HepG2 (cell line): ENCODE results near the gene CDK3. TPM values are rescaled to one million over a fixed set of nuclear protein-coding genes. Genes with fewer than 3 reads are reported as not detected.

Source experiments
- ATM ChIP-seq: fragments of 450-650 bp; IDR thresholded peaks from 2 replicates; pipeline ENCODE4 v1.7.1; 2017; ENCODE audit warnings: mild to moderate bottlenecking, borderline replicate concordance
- FOXP4 ChIP-seq: sonication (generic); formaldehyde crosslinking; IDR thresholded peaks from 2 replicates; pipeline ENCODE4 v1.4.0; 2020; ENCODE audit warnings: missing genetic modification reagents
- GATAD1 ChIP-seq: IDR thresholded peaks from 2 replicates; pipeline ENCODE4 v1.6.1; 2016; ENCODE audit warnings: missing genetic modification reagents, missing compliant biosample characterization
- GATAD2A ChIP-seq: IDR thresholded peaks from 2 replicates; pipeline ENCODE4 v1.6.1; 2016
- HHEX ChIP-seq: IDR thresholded peaks from 2 replicates; pipeline ENCODE4 v1.6.1; 2016; ENCODE audit warnings: control low read depth
- NR0B2 ChIP-seq: sonication (generic); formaldehyde crosslinking; IDR thresholded peaks from 2 replicates; pipeline ENCODE4 v1.4.0; 2020; ENCODE audit warnings: mild to moderate bottlenecking, missing genetic modification reagents
- PAF1 ChIP-seq: IDR thresholded peaks from 2 replicates; pipeline ENCODE4 v1.6.1; 2016; ENCODE audit warnings: missing genetic modification reagents, missing compliant biosample characterization
- PBX3 ChIP-seq: sonication (generic); formaldehyde crosslinking; IDR thresholded peaks from 2 replicates; pipeline ENCODE4 v1.8.1; 2023; ENCODE audit warnings: missing genetic modification reagents, inconsistent platforms, borderline replicate concordance
- PITX1 ChIP-seq: sonication (generic); formaldehyde crosslinking; IDR thresholded peaks from 2 replicates; pipeline ENCODE4 v1.5.1; 2020; ENCODE audit warnings: mild to moderate bottlenecking, missing genetic modification reagents
- RAD51 ChIP-seq: fragments of 450-650 bp; IDR thresholded peaks from 2 replicates; pipeline ENCODE4 v1.6.1; 2016; ENCODE audit warnings: borderline replicate concordance
- RBM22 ChIP-seq: fragments of 200-400 bp; formaldehyde crosslinking; optimal IDR thresholded peaks from 2 replicates; pipeline ENCODE3; 2017; ENCODE audit warnings: mild to moderate bottlenecking, low read length, moderate library complexity
- RXRB ChIP-seq: IDR thresholded peaks from 2 replicates; pipeline ENCODE4 v1.6.1; 2016; ENCODE audit warnings: borderline replicate concordance, missing genetic modification reagents, missing compliant biosample characterization
- SAFB2 ChIP-seq: sonication (generic); formaldehyde crosslinking; IDR thresholded peaks from 2 replicates; pipeline ENCODE4 v1.5.1; 2020; ENCODE audit warnings: missing genetic modification reagents, low read depth, mild to moderate bottlenecking, borderline replicate concordance
- SNRNP70 ChIP-seq: fragments of 200-400 bp; formaldehyde crosslinking; IDR thresholded peaks from 2 replicates; pipeline ENCODE4 v1.6.1; 2017; ENCODE audit warnings: mild to moderate bottlenecking, low read depth, low read length, moderate library complexity
- TAF15 ChIP-seq: fragments of 200-400 bp; formaldehyde crosslinking; IDR thresholded peaks from one replicate; pipeline ENCODE4 v1.6.1; 2018; ENCODE audit warnings: mild to moderate bottlenecking, low read depth, low read length; ENCODE audit not compliant: poor library complexity, severe bottlenecking
- THRA ChIP-seq: sonication (generic); formaldehyde crosslinking; IDR thresholded peaks from 2 replicates; pipeline ENCODE4 v1.4.0; 2020; ENCODE audit warnings: missing genetic modification reagents, borderline replicate concordance
- ZGPAT ChIP-seq: IDR thresholded peaks from 2 replicates; pipeline ENCODE4 v1.6.1; 2016; ENCODE audit warnings: mild to moderate bottlenecking
- ZKSCAN8 ChIP-seq: IDR thresholded peaks from 2 replicates; pipeline ENCODE4 v1.6.1; 2016; ENCODE audit warnings: borderline replicate concordance, missing genetic modification reagents, missing compliant biosample characterization
- ZNF160 ChIP-seq: sonication (generic); formaldehyde crosslinking; IDR thresholded peaks from 2 replicates; pipeline ENCODE4 v1.8.0; 2022; ENCODE audit warnings: mild to moderate bottlenecking, inconsistent platforms, missing genetic modification reagents
- ZNF326 ChIP-seq: sonication (generic); formaldehyde crosslinking; IDR thresholded peaks from 2 replicates; pipeline ENCODE4 v1.4.0; 2020; ENCODE audit warnings: missing genetic modification reagents, borderline replicate concordance
- ZNF501 ChIP-seq: sonication (generic); formaldehyde crosslinking; IDR thresholded peaks from 2 replicates; pipeline ENCODE4 v1.5.1; 2020; ENCODE audit warnings: mild to moderate bottlenecking, moderate library complexity, missing genetic modification reagents
- ZNF564 ChIP-seq: sonication (generic); formaldehyde crosslinking; IDR thresholded peaks from 2 replicates; pipeline ENCODE4 v1.8.1; 2023; ENCODE audit warnings: mild to moderate bottlenecking, missing genetic modification reagents
- ZNF660 ChIP-seq: sonication (generic); formaldehyde crosslinking; IDR thresholded peaks from 2 replicates; pipeline ENCODE4 v1.5.1; 2020; ENCODE audit warnings: mild to moderate bottlenecking, low read depth, missing genetic modification reagents, borderline replicate concordance
- ZNF674 ChIP-seq: sonication (generic); formaldehyde crosslinking; IDR thresholded peaks from 2 replicates; pipeline ENCODE4 v1.5.0; 2020; ENCODE audit warnings: low read depth, mild to moderate bottlenecking, missing genetic modification reagents
- ZSCAN9 ChIP-seq: IDR thresholded peaks from 2 replicates; pipeline ENCODE4 v1.6.1; 2016; ENCODE audit warnings: borderline replicate concordance
- polyA plus RNA-seq, 8 experiments: library from polyadenylated mRNA; depleted of rRNA in 3 of 8; stranded (reverse) in 7 of 8; unstranded in 1 of 8; fragments of >200 nt; fragmentation: Illumina TruSeq in 4 of 8; extraction: Trizol in 4 of 8; gene quantifications; 2 replicates each; pipeline versions ENCODE4 v1.2.1 to v1.2.3, GENCODE V29; 2011 to 2016; ENCODE audit warnings: low read depth in 4 of 8, missing spikeins in 1 of 8, mixed read lengths in 1 of 8; ENCODE audit not compliant: insufficient read depth in 1 of 8
- total RNA-seq, 5 experiments: library from RNA; depleted of rRNA; stranded (reverse); fragments of >200 nt; fragmentation: Illumina TruSeq; extraction: Trizol; gene quantifications; 2 replicates each; pipeline ENCODE4 v1.2.3, GENCODE V29; 2016; ENCODE audit warnings: low read depth in 1 of 5

CDK3 gene
- total and polyA plus RNA-seq, 2 of the 13 experiments (the other 11 are each of a cell fraction or from before 2014, with no cell fraction given) = 5.8 to 11.4 TPM

GRCh38 chr17:76032780-76033108, 32.1 kb downstream of the CDK3 start (continued):
- no peak for TF ChIP-seq PBX3 (CRISPR knock-in tag)
- no peak for TF ChIP-seq ZSCAN9
- TF ChIP-seq GATAD2A (CRISPR knock-in tag) = 0 out of 2 replicates have a peak, but pooled peaks have one; percentile 5
- TF ChIP-seq NR0B2 = no peak
- no peak for TF ChIP-seq RBM22
- TF ChIP-seq RXRB (CRISPR knock-in tag) = no peak
- TF ChIP-seq ZNF674 (CRISPR knock-in tag) = no peak
- no peak for TF ChIP-seq ZGPAT (CRISPR knock-in tag)
- no peak for TF ChIP-seq ZNF326 (CRISPR knock-in tag)
- no peak for TF ChIP-seq TAF15
- no peak for TF ChIP-seq ZNF564
- TF ChIP-seq ZKSCAN8 (CRISPR knock-in tag) = 0 out of 2 replicates have a peak, but pooled peaks have one; percentile 1
- no peak for TF ChIP-seq ATM
- no peak for TF ChIP-seq GATAD1 (CRISPR knock-in tag)
- TF ChIP-seq SAFB2 = no peak; the same call in 1 of the 2 replicates
- TF ChIP-seq ZNF501 = peak; percentile 21; the same call in 1 of the 2 replicates
- TF ChIP-seq SNRNP70 = no peak
- no peak for TF ChIP-seq THRA (CRISPR knock-in tag)
- no peak for TF ChIP-seq RAD51
- TF ChIP-seq PITX1 (CRISPR knock-in tag) = no peak; the same call in 1 of the 2 replicates
- no peak for TF ChIP-seq PAF1 (CRISPR knock-in tag)
- no peak for TF ChIP-seq HHEX (CRISPR knock-in tag)
- TF ChIP-seq FOXP4 (CRISPR knock-in tag) = no peak
- TF ChIP-seq ZNF660 (CRISPR knock-in tag) = no peak
- TF ChIP-seq ZNF160 = no peak
